ENCODE results near the gene NSG2. TPM values are rescaled to one million over a fixed set of nuclear protein-coding genes. Genes with fewer than 3 reads are reported as not detected.

NSG2 gene
- total RNA-seq, 4 donors from 2014 or later = not detected

Other genes starting within 250 kb of the NSG2 start
- gene CPEB4, start 157.4 kb upstream of the NSG2 start, total RNA-seq = 10 to 100 TPM; 43.2 to 71.4 (median 58.1) TPM
- gene C5orf47, start 56.5 kb upstream of the NSG2 start, total RNA-seq = under 1 TPM in 1 of 4 donors, not detected in 3; 0.19 TPM